Pulmonary artery endothelial cell (primary cell): ENCODE data around the gene VPS72. TPM values are rescaled to one million over a fixed set of nuclear protein-coding genes. Genes with fewer than 3 reads are reported as not detected.

Experiments used
- DNase-seq: peaks from one replicate; pipeline ENCODE4 v3.0.0-alpha.2; 2011; ENCODE audit warnings: low read depth, low spot score
- total RNA-seq: library from RNA; depleted of rRNA; stranded (reverse); fragments of >200 nt; gene quantifications from 2 replicates; pipeline ENCODE4 v1.2.3, GENCODE V29; 2014

The VPS72 gene
- total RNA-seq, 1 donor from 2014 or later = 65.7 TPM

- no peak for DNase-seq
These were observed 2.8 kb downstream of the VPS72 start for GRCh38 chr1:151187205-151187604.

- DNase-seq = no peak
These were observed 5.8 kb downstream of the VPS72 start for GRCh38 chr1:151184211-151184610.

- no peak for DNase-seq
These were observed 13.4 kb downstream of the VPS72 start for GRCh38 chr1:151176514-151177045.

- DNase-seq = no peak
These were observed 14.1 kb downstream of the VPS72 start, which contains the start of gene TMOD4 for GRCh38 chr1:151175863-151176262. Gene TMOD4 (minus strand): TSS chr1:151175981. CDS start chr1:151174875, 1,106 bp downstream.

GRCh38 chr1:151175041-151175741 is 14.8 kb downstream of the VPS72 start:
- DNase-seq = no peak

- DNase-seq = no peak
These were observed 18.8 kb downstream of the VPS72 start for GRCh38 chr1:151171190-151171589.

- no peak for DNase-seq
These were observed 22.9 kb downstream of the VPS72 start for GRCh38 chr1:151167116-151167515.

GRCh38 chr1:151166505-151166956 is 23.5 kb downstream of the VPS72 start:
- DNase-seq = no peak

- peak; percentile 93 for DNase-seq
These were observed 24.1 kb downstream of the VPS72 start, which contains the start of the genes LYSMD1 and SCNM1 for GRCh38 chr1:151165738-151166504. Gene LYSMD1 (minus strand): TSS chr1:151165902. CDS start chr1:151165258, 644 bp downstream. Gene SCNM1 (plus strand): TSS chr1:151166144. CDS start chr1:151166153, 9 bp downstream.

GRCh38 chr1:151165281-151165737 is 24.7 kb downstream of the VPS72 start:
- DNase-seq = no peak

GRCh38 chr1:151164732-151165280 is 25.2 kb downstream of the VPS72 start:
- no peak for DNase-seq

GRCh38 chr1:151159373-151159772 is 30.6 kb downstream of the VPS72 start:
- no peak for DNase-seq

GRCh38 chr1:151158751-151159251 is 31.2 kb downstream of the VPS72 start:
- DNase-seq = no peak

GRCh38 chr1:151158326-151158725 is 31.7 kb downstream of the VPS72 start:
- no peak for DNase-seq

- no peak for DNase-seq
These were observed 32.9 kb downstream of the VPS72 start for GRCh38 chr1:151157067-151157531.

GRCh38 chr1:151156515-151156819 is 33.5 kb downstream of the VPS72 start, which contains the start of gene TNFAIP8L2:
Gene TNFAIP8L2 (plus strand): TSS chr1:151156649. CDS start chr1:151158698, 2,049 bp downstream.
- no peak for DNase-seq

GRCh38 chr1:151147665-151148064 is 42.3 kb downstream of the VPS72 start:
- DNase-seq = no peak

- no peak for DNase-seq
These were observed 42.9 kb downstream of the VPS72 start for GRCh38 chr1:151147132-151147503.

GRCh38 chr1:151146412-151147131 is 43.4 kb downstream of the VPS72 start, which contains the start of gene SEMA6C:
Gene SEMA6C (minus strand): TSS chr1:151146631. CDS start chr1:151142621, 4,010 bp downstream.
- DNase-seq = peak; percentile 78

- DNase-seq = no peak
These were observed 44.0 kb downstream of the VPS72 start for GRCh38 chr1:151146072-151146411.
